22Rv1 (cell line): Measurements from ENCODE around the gene SND1.
"Not testable (repeated sequence)": the region's sequence is repeated elsewhere in the genome, so short reads cannot be mapped to it uniquely, and the experiment has no call there.

ENCODE experiments used
- CTCF ChIP-seq: fragments of 450-650 bp; IDR thresholded peaks from 2 replicates; pipeline ENCODE4 v1.5.1; 2017; ENCODE audit warnings: mild to moderate bottlenecking
- ZFX ChIP-seq: fragments of 450-650 bp; IDR thresholded peaks from 2 replicates; pipeline ENCODE4 v1.6.1; 2017; ENCODE audit warnings: antibody characterized with exemption, borderline replicate concordance

GRCh38 chr7:127902753-127903152, 250.8 kb downstream of the SND1 start:
- TF ChIP-seq CTCF, ZFX: not testable (repeated sequence)
